OCI-LY7 (cell line): ENCODE measurements around the gene CSNK1D. TPM values are rescaled to one million over a fixed set of nuclear protein-coding genes. Genes with fewer than 3 reads are reported as not detected.

Experiments used
- BruUV-seq: library from RNA; stranded (reverse); fragments of 400-500 nt; replicated peaks from 2 replicates; lab custom pipeline; 2021; lab: Mats Ljungman, UMichigan
- CTCF ChIA-PET: fragments of 300-600 bp; sonication (Branson Sonifier 250); formaldehyde crosslinking; loops from one replicate; lab custom pipeline; 2022; ENCODE audit warnings: antibody characterized with exemption; ENCODE audit not compliant: unreplicated experiment; lab: Charles Lee
- POLR2A ChIA-PET: fragments of 300-600 bp; sonication (Branson Sonifier 250); formaldehyde crosslinking; loops from one replicate; lab custom pipeline; 2022; ENCODE audit warnings: antibody characterized with exemption; lab: Charles Lee
- DNase-seq: peaks from one replicate; pipeline ENCODE4 v3.0.0-alpha.2; 2015; ENCODE audit warnings: low spot score
- H2AFZ ChIP-seq: fragments of 200-600 bp; sonication (generic), shearing (Covaris generic); 2 replicates; pipeline ENCODE4 v1.6.1; 2014; ENCODE audit warnings: mild to moderate bottlenecking, antibody characterized with exemption, low read length, moderate library complexity
- H3K27ac ChIP-seq: fragments of 200-600 bp; sonication (generic); 2 replicates; pipeline ENCODE4 v1.5.1; 2014; ENCODE audit warnings: mixed run types, low read depth, mild to moderate bottlenecking, moderate library complexity, low read length, inconsistent platforms; ENCODE audit not compliant: poor library complexity, severe bottlenecking
- H3K36me3 ChIP-seq: fragments of 200-600 bp; sonication (generic); 2 replicates; pipeline ENCODE4 v1.6.1; 2014; ENCODE audit warnings: mild to moderate bottlenecking, antibody characterized with exemption, low read length, moderate library complexity, mixed read lengths; ENCODE audit not compliant: insufficient read depth
- H3K4me1 ChIP-seq: fragments of 200-600 bp; sonication (generic); 2 replicates; pipeline ENCODE4 v1.5.1; 2014; ENCODE audit warnings: mild to moderate bottlenecking, low read length; ENCODE audit not compliant: insufficient read depth, poor library complexity, severe bottlenecking
- H3K4me2 ChIP-seq: fragments of 200-600 bp; sonication (generic); 2 replicates; pipeline ENCODE4 v1.6.1; 2014; ENCODE audit warnings: mild to moderate bottlenecking, low read length
- H3K4me3 ChIP-seq: fragments of 200-600 bp; sonication (generic); 2 replicates; pipeline ENCODE4 v1.5.1; 2014; ENCODE audit warnings: mild to moderate bottlenecking, low read depth, low read length; ENCODE audit not compliant: poor library complexity, severe bottlenecking
- H3K79me2 ChIP-seq: fragments of 200-600 bp; sonication (generic); 2 replicates; pipeline ENCODE4 v1.6.1; 2016; ENCODE audit warnings: low read depth, mild to moderate bottlenecking, low read length, moderate library complexity, mixed read lengths; ENCODE audit not compliant: insufficient read depth
- H3K9me2 ChIP-seq: fragments of 200-600 bp; sonication (generic); 2 replicates; pipeline ENCODE4 v1.6.1; 2016; ENCODE audit warnings: mild to moderate bottlenecking, low read length, mixed read lengths; ENCODE audit not compliant: insufficient read depth
- H3K9me3 ChIP-seq: fragments of 200-600 bp; sonication (generic); 2 replicates; pipeline ENCODE4 v1.6.1; 2014; ENCODE audit warnings: mild to moderate bottlenecking, mixed run types, low read length, mixed read lengths
- H4K20me1 ChIP-seq: fragments of 200-600 bp; sonication (generic); 2 replicates; pipeline ENCODE4 v1.6.1; 2014; ENCODE audit warnings: mild to moderate bottlenecking, antibody characterized with exemption, low read length, moderate library complexity, mixed read lengths; ENCODE audit not compliant: insufficient read depth
- CTCF ChIP-seq: fragments of 200-600 bp; sonication (generic); conservative IDR thresholded peaks from 2 replicates; pipeline ENCODE4 v1.5.1; 2014; ENCODE audit warnings: mild to moderate bottlenecking, antibody characterized with exemption, low read length, moderate library complexity, mixed read lengths
- EZH2phosphoT487 ChIP-seq: fragments of 200-600 bp; sonication (generic); IDR thresholded peaks from 2 replicates; pipeline ENCODE4 v1.6.1; 2018; ENCODE audit warnings: low read depth, borderline replicate concordance, mild to moderate bottlenecking, mixed run types, antibody characterized with exemption, low read length, moderate library complexity, mixed read lengths
- intact Hi-C: fragments of 100-400 bp; cut with micrococcal nuclease; formaldehyde crosslinking; loops from one replicate; pipeline ENCODE4 v1.10.0; 2022; ENCODE audit not compliant: unreplicated experiment
- total RNA-seq, 2 experiments: library from RNA; depleted of rRNA in 1 of 2; stranded (reverse); fragments of >200 nt in 1 of 2; shearing (Covaris generic) in 1 of 2; gene quantifications; 2 replicates each; pipeline ENCODE4 v1.2.3, GENCODE V29; 2014 to 2022

The CSNK1D gene
- total RNA-seq, 2 experiments from 2014 or later, result 53.0 to 181 TPM

GRCh38 chr17:82314012-82314726 is 40.7 kb upstream of the CSNK1D start:
- DNase-seq, result no peak
- H3K4me2 ChIP-seq, result no peak overlapping the region
- H3K9me2 ChIP-seq, result no peaks in the 10 kb centered on the region
- H2AFZ ChIP-seq, result no peak overlapping the region
- intact Hi-C loops, result no loop called here
- no peaks in the 10 kb centered on the region for H3K4me1 ChIP-seq
- peaks cover 1% of the 10 kb centered on the region; the same call in 1 of the 2 replicates for H3K9me3 ChIP-seq
- H4K20me1 ChIP-seq, result no peaks in the 10 kb centered on the region
- ChIA-PET POLR2A (no interaction called here), CTCF (no interaction called here)
- TF ChIP-seq CTCF, result no peak
- no peak overlapping the region for H3K27ac ChIP-seq
- no TSS peak for BruUV-seq
- no peaks in the 10 kb centered on the region for H3K79me2 ChIP-seq
- no peak overlapping the region for H3K4me3 ChIP-seq
- no peaks in the 10 kb centered on the region for H3K36me3 ChIP-seq

GRCh38 chr17:82313195-82314011 is 39.9 kb upstream of the CSNK1D start:
- DNase-seq, result no peak
- CTCF ChIA-PET, result no interaction called here
- no peaks in the 10 kb centered on the region for H3K4me1 ChIP-seq
- H3K36me3 ChIP-seq, result no peaks in the 10 kb centered on the region
- H3K79me2 ChIP-seq, result no peaks in the 10 kb centered on the region
- no TSS peak for BruUV-seq
- no peaks in the 10 kb centered on the region for H3K9me3 ChIP-seq
- intact Hi-C loops, result no loop called here
- no peaks in the 10 kb centered on the region for H4K20me1 ChIP-seq
- no peak overlapping the region for H2AFZ ChIP-seq
- TF ChIP-seq EZH2phosphoT487 (no peak), CTCF (no peak)
- H3K9me2 ChIP-seq, result no peaks in the 10 kb centered on the region
- no peak overlapping the region for H3K27ac ChIP-seq
- no peak overlapping the region for H3K4me3 ChIP-seq
- POLR2A ChIA-PET, result no interaction called here
- H3K4me2 ChIP-seq, result no peak overlapping the region

- BruUV-seq, result no TSS peak
- TF ChIP-seq EZH2phosphoT487, result no peak
- TF ChIP-seq CTCF, result no peak
- no peaks in the 10 kb centered on the region for H3K79me2 ChIP-seq
- no peaks in the 10 kb centered on the region for H3K36me3 ChIP-seq
- no peak overlapping the region for H2AFZ ChIP-seq
- intact Hi-C loops, result no loop called here
- H3K4me1 ChIP-seq, result no peaks in the 10 kb centered on the region
- H3K27ac ChIP-seq, result no peak overlapping the region
- no peaks in the 10 kb centered on the region for H3K9me2 ChIP-seq
- no peaks in the 10 kb centered on the region for H3K9me3 ChIP-seq
- ChIA-PET POLR2A (no interaction called here), CTCF (no interaction called here)
- no peak overlapping the region for H3K4me2 ChIP-seq
- H4K20me1 ChIP-seq, result no peaks in the 10 kb centered on the region
- no peak for DNase-seq
- no peak overlapping the region for H3K4me3 ChIP-seq
Observed at GRCh38 chr17:82311971-82312370, 38.5 kb upstream of the CSNK1D start.
